ENCODE measurements around the gene GUCA2B. TPM values are rescaled to one million over a fixed set of nuclear protein-coding genes. Genes with fewer than 3 reads are reported as not detected.

The GUCA2B gene
- total RNA-seq, 2 donors from 2014 or later, result 86.9 to 414 TPM

GRCh38 chr1:42177541-42177981 is 24.4 kb downstream of the GUCA2B start:
- intact Hi-C loops (cut with DNase I, micrococcal nuclease), result no loop called here
- DNase-seq (peak in 1 of 2 donors; percentile 31), ATAC-seq (no peak)

GRCh38 chr1:42178249-42178648 is 25.0 kb downstream of the GUCA2B start:
- ATAC-seq (no peak), DNase-seq (no peak)
- intact Hi-C loops (cut with DNase I, micrococcal nuclease), result no loop called here

- intact Hi-C loops (cut with DNase I, micrococcal nuclease), result no loop called here
- ATAC-seq, result no peak
- DNase-seq, result no peak
These were observed 26.1 kb downstream of the GUCA2B start for GRCh38 chr1:42179275-42179674.

- ATAC-seq, result no peak
- intact Hi-C loops (cut with DNase I, micrococcal nuclease), result no loop called here
- DNase-seq, result no peak
These were observed 26.7 kb downstream of the GUCA2B start for GRCh38 chr1:42179900-42180329.

- ATAC-seq (no peak), DNase-seq (no peak)
- intact Hi-C loops (cut with DNase I, micrococcal nuclease), result no loop called here
These were observed 28.5 kb downstream of the GUCA2B start for GRCh38 chr1:42181687-42182086.

- DNase-seq, result no peak
- intact Hi-C loops (cut with DNase I, micrococcal nuclease), result no loop called here
These were observed 30.2 kb downstream of the GUCA2B start for GRCh38 chr1:42183210-42183956.

GRCh38 chr1:42183957-42184268 is 30.7 kb downstream of the GUCA2B start:
- ATAC-seq, result no peak
- DNase-seq, result no peak
- intact Hi-C loops (cut with DNase I, micrococcal nuclease), result no loop called here

More at GRCh38 chr1:42183210-42183956, 30.2 kb downstream of the GUCA2B start:
- ATAC-seq, result no peak

- DNase-seq (no peak), ATAC-seq (no peak)
- intact Hi-C loops (cut with DNase I, micrococcal nuclease), result no loop called here
These were observed 31.4 kb downstream of the GUCA2B start for GRCh38 chr1:42184616-42185015.

GRCh38 chr1:42186152-42186551 is 32.9 kb downstream of the GUCA2B start:
- intact Hi-C loops (cut with DNase I, micrococcal nuclease), result no loop called here
- ATAC-seq (no peak), DNase-seq (no peak)

GRCh38 chr1:42189931-42190853 is 37.0 kb downstream of the GUCA2B start:
- DNase-seq (no peak), ATAC-seq (no peak)
- intact Hi-C loops (cut with DNase I, micrococcal nuclease), result no loop called here

GRCh38 chr1:42191319-42191718 is 38.1 kb downstream of the GUCA2B start:
- intact Hi-C loops (cut with DNase I, micrococcal nuclease), result no loop called here
- DNase-seq (no peak), ATAC-seq (no peak)

GRCh38 chr1:42192106-42192505 is 38.9 kb downstream of the GUCA2B start:
- intact Hi-C loops (cut with DNase I, micrococcal nuclease), result no loop called here
- DNase-seq, result no peak
- ATAC-seq, result no peak

GRCh38 chr1:42195841-42196240 is 42.6 kb downstream of the GUCA2B start:
- no peak for DNase-seq
- intact Hi-C loops (cut with DNase I, micrococcal nuclease), result no loop called here
- ATAC-seq, result no peak

GRCh38 chr1:42198251-42198650 is 45.0 kb downstream of the GUCA2B start:
- intact Hi-C loops (cut with DNase I, micrococcal nuclease), result no loop called here
- ATAC-seq (peak; percentile 72), DNase-seq (no peak)

GRCh38 chr1:42201986-42202385 is 48.8 kb downstream of the GUCA2B start:
- intact Hi-C loops (cut with DNase I, micrococcal nuclease), result no loop called here
- no peak for DNase-seq
- no peak for ATAC-seq

Other genes starting within 250 kb of the GUCA2B start
- 1 to 10 TPM; 4.0 to 5.4 TPM for gene HIVEP3, start 234.5 kb upstream of the GUCA2B start, total RNA-seq
- 1,000 to 10,000 TPM; 1,178 to 2,096 TPM for gene GUCA2A, start 11.3 kb downstream of the GUCA2B start, total RNA-seq
- gene FOXJ3, start 181.8 kb downstream of the GUCA2B start, total RNA-seq, result 10 to 100 TPM; 45.3 to 58.9 TPM
- gene RIMKLA, start 227.4 kb downstream of the GUCA2B start, total RNA-seq, result 10 to 100 TPM; 13.9 to 24.2 TPM